Vagina (tissue), 2 donors: Measurements from ENCODE around the gene FRYL. TPM values are rescaled to one million over a fixed set of nuclear protein-coding genes. Genes with fewer than 3 reads are reported as not detected.
"Not testable (repeated sequence)": the region's sequence is repeated elsewhere in the genome, so short reads cannot be mapped to it uniquely, and the experiment has no call there.

Experiments used
- DNase-seq, 2 donors: peaks; one replicate each; pipeline ENCODE4 v3.0.0-alpha.2; 2017; ENCODE audit errors: extremely low spot score in 2 of 2
- H3K27ac ChIP-seq: fragments of 200-600 bp; sonication (generic); one replicate; pipeline ENCODE4 v1.5.1; 2019
- H3K27me3 ChIP-seq: fragments of 200-600 bp; sonication (generic); one replicate; pipeline ENCODE4 v1.5.1; 2019
- H3K36me3 ChIP-seq, 2 donors: fragments of 200-600 bp; sonication (generic); one replicate each; pipeline ENCODE4 v1.5.1; 2017 to 2019
- H3K4me1 ChIP-seq: fragments of 200-600 bp; sonication (generic); one replicate; pipeline ENCODE4 v1.5.1; 2019
- H3K4me3 ChIP-seq, 2 donors: fragments of 200-600 bp; sonication (generic); 1 replicate in 1 of 2; 2 replicates in 1 of 2; pipeline ENCODE4 v1.5.1; 2016 to 2019
- H3K9me3 ChIP-seq: fragments of 200-600 bp; sonication (generic); one replicate; pipeline ENCODE4 v1.5.1; 2019
- POLR2A ChIP-seq, 2 donors: fragments of 450-650 bp; IDR thresholded peaks; one replicate each; pipeline ENCODE4 v1.6.1; 2017; ENCODE audit warnings: antibody characterized with exemption in 2 of 2, mild to moderate bottlenecking in 2 of 2, moderate library complexity in 2 of 2
- POLR2AphosphoS5 ChIP-seq, 2 donors: sonication (generic); formaldehyde crosslinking; IDR thresholded peaks; one replicate each; pipeline ENCODE4 v1.9.0; 2017; ENCODE audit warnings: antibody characterized with exemption in 2 of 2, mild to moderate bottlenecking in 2 of 2, low read depth in 1 of 2; ENCODE audit not compliant: insufficient read depth in 1 of 2
- intact Hi-C: fragments of 100-400 bp; cut with DNase I; formaldehyde crosslinking; loops from one replicate; pipeline ENCODE4 v1.15.1; 2023
- total RNA-seq: library from RNA; depleted of rRNA; stranded (reverse); fragments of >200 nt; gene quantifications from one replicate; pipeline ENCODE4 v1.2.3, GENCODE V29; 2016
- TF ChIP-seq, protein P1 (sequence below), 3 experiments: fragments of 450-650 bp in 2 of 3; fragments of 200-600 bp in 1 of 3; sonication (generic) in 1 of 3; IDR thresholded peaks; one replicate each; pipeline ENCODE4 v1.5.1; 2017 to 2019; ENCODE audit warnings: antibody characterized with exemption in 3 of 3, mild to moderate bottlenecking in 2 of 3, moderate library complexity in 2 of 3

The FRYL gene
- total RNA-seq, 1 donor from 2014 or later = 51.8 TPM

DNA sequence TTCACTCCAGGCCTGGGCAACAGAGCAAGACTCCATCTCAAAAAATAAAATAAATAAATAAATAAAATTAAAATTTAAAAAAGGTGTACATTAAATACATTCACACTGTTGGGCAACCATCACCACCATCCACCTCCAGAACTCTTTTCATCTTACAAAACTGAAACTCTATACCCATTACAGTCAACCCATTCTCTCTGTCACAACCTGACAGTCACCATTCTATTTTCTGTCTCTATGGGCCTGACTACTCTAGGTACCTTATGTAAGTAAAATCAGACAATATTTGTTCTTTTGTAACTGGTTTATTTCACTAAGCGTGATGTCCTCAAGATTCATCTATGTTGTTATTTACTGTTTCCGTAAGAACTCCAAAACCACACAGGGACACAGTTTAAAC is 59.6 kb downstream of the FRYL start:
- H3K4me1 ChIP-seq = peaks cover 30% of the 10 kb centered on the region
- no peaks in the 10 kb centered on the region for H3K27me3 ChIP-seq
- TF ChIP-seq, protein P1, sequence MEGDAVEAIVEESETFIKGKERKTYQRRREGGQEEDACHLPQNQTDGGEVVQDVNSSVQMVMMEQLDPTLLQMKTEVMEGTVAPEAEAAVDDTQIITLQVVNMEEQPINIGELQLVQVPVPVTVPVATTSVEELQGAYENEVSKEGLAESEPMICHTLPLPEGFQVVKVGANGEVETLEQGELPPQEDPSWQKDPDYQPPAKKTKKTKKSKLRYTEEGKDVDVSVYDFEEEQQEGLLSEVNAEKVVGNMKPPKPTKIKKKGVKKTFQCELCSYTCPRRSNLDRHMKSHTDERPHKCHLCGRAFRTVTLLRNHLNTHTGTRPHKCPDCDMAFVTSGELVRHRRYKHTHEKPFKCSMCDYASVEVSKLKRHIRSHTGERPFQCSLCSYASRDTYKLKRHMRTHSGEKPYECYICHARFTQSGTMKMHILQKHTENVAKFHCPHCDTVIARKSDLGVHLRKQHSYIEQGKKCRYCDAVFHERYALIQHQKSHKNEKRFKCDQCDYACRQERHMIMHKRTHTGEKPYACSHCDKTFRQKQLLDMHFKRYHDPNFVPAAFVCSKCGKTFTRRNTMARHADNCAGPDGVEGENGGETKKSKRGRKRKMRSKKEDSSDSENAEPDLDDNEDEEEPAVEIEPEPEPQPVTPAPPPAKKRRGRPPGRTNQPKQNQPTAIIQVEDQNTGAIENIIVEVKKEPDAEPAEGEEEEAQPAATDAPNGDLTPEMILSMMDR (IDR thresholded peaks at IDR 0.05) = no peak
- TF ChIP-seq POLR2A (IDR thresholded peaks at IDR 0.05) (no peak), POLR2AphosphoS5 (IDR thresholded peaks at IDR 0.05; ENCODE audit: insufficient read depth in 1 of 2, low read depth in 1 of 2) (no peak)
- H3K36me3 ChIP-seq = no peaks in the 10 kb centered on the region
- DNase-seq = no peak
- H3K4me3 ChIP-seq = no peak overlapping the region
- no peaks in the 10 kb centered on the region for H3K9me3 ChIP-seq
- intact Hi-C loops = no loop called here
- no peak overlapping the region for H3K27ac ChIP-seq

DNA sequence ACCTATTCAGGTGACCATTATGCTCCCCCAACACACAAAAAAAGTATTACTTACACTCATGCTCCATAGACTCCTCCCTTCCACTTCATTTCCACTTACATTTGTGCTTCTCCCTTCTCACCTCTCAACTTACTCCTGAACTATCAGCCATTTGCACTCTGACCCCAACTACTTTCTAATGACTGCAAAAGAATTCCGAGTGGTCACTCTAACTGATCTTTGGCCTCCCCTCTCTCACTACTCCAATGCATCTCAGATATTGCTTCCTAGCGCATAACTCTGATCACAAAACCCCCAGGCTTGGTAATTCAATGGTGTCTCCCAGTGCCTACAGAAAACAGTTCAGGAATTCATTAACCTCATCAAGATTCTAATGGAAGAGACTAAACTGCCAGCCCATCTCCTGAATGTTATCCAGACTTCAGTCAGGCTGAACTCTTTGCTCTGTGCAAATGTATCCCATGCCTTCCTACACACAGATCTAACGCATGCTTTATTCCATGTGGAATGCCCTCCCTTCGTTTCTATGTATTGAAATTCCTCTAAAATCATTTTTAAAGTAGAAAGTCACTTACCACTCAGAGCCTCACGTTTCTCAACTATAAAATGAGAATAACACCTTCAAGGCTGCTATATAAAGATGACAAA is 61.1 kb downstream of the FRYL start:
- H3K27ac ChIP-seq = no peak overlapping the region
- DNase-seq = no peak

DNA sequence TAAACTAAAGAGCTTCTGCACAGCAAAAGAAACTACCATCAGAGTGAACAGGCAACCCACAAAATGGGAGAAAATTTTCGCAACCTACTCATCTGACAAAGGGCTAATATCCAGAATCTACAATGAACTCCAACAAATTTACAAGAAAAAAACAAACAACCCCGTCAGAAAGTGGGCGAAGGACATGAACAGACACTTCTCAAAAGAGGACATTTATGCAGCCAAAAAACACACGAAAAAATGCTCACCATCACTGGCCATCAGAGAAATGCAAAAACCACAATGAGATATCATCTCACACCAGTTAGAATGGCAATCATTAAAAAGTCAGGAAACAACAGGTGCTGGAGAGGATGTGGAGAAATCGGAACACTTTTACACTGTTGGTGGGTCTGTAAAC is 63.8 kb downstream of the FRYL start:
- H3K27me3 ChIP-seq, H3K4me1 ChIP-seq, H3K9me3 ChIP-seq, H3K36me3 ChIP-seq, H3K4me3 ChIP-seq, intact Hi-C loops, DNase-seq, H3K27ac ChIP-seq: not testable (repeated sequence)

More for the DNA sequence above, 61.1 kb downstream of the FRYL start:
- intact Hi-C loops = no loop called here
- no peaks in the 10 kb centered on the region for H3K9me3 ChIP-seq
- H3K4me3 ChIP-seq = no peak overlapping the region
- TF ChIP-seq POLR2A (IDR thresholded peaks at IDR 0.05) = no peak
- peaks cover 15% of the 10 kb centered on the region for H3K4me1 ChIP-seq
- no peaks in the 10 kb centered on the region for H3K27me3 ChIP-seq
- no peaks in the 10 kb centered on the region for H3K36me3 ChIP-seq

DNA sequence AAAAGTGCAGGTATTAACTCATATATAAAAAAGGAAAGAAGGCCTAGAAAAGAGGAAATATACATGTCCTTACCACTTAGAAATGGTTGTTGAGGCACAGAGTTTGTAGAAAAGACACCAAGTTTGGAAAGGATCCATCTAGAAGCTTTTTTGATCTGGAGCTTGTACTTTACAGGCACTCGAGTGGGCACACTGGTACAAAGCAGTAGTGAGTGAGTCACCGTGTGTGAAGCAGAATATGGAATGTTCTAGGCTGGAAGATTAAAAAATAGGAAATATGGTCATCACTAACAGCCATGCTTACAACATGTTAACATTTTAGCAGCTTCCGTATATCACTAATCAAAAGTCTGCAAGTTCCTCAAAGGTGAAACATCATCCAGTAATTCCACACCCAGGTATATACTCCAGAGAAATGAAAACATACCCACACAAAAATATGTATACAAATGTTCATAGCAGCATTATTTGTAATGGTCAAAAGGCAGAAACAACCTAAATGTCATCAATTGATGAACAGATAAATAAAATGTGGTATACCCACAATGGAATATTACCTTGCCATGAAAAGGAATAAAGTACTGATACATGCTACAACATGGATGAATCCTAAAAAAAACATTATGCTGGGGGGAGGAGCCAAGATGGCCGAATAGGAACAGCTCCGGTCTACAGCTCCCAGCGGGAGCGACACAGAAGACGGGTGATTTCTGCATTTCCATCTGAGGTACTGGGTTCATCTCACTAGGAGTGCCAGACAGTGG is 69.5 kb downstream of the FRYL start:
- intact Hi-C loops = no loop called here
- H3K4me3 ChIP-seq = no peak overlapping the region
- no peaks in the 10 kb centered on the region for H3K4me1 ChIP-seq
- H3K27me3 ChIP-seq = no peaks in the 10 kb centered on the region
- no peaks in the 10 kb centered on the region for H3K36me3 ChIP-seq
- TF ChIP-seq POLR2A (IDR thresholded peaks at IDR 0.05) = no peak
- TF ChIP-seq POLR2AphosphoS5 (IDR thresholded peaks at IDR 0.05; ENCODE audit: insufficient read depth in 1 of 2, low read depth in 1 of 2) = no peak
- TF ChIP-seq, protein P1 (IDR thresholded peaks at IDR 0.05) = no peak
- DNase-seq = no peak
- H3K27ac ChIP-seq = no peak overlapping the region
- no peaks in the 10 kb centered on the region for H3K9me3 ChIP-seq

DNA sequence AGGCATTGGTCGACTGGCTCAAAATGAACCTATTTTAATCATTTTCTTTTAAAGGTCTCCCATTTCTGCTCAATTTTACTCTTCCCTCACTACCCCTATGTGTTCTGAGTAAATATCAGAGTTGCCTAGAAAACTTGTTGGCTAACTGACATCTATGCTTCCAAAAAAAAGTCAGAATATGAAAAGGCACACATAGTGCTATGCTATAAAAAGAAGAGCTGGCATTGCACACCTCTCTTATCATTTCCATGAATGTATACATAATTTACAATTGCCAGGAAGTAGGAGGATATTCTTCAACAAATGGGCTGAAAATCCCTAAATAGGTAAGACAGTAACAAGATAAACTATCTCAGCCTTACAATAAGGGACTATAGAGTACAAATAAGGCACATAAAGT is 70.2 kb downstream of the FRYL start:
- Histone ChIP-seq H3K27ac (no peak overlapping the region), H3K36me3 (no peaks in the 10 kb centered on the region), H3K9me3 (no peaks in the 10 kb centered on the region), H3K4me3 (no peak overlapping the region), H3K4me1 (no peaks in the 10 kb centered on the region), H3K27me3 (no peaks in the 10 kb centered on the region)
- TF ChIP-seq, protein P1 (IDR thresholded peaks at IDR 0.05) = no peak
- no peak for TF ChIP-seq POLR2AphosphoS5 (IDR thresholded peaks at IDR 0.05; ENCODE audit: insufficient read depth in 1 of 2, low read depth in 1 of 2)
- TF ChIP-seq POLR2A (IDR thresholded peaks at IDR 0.05) = no peak
- intact Hi-C loops = no loop called here
- no peak for DNase-seq

DNA sequence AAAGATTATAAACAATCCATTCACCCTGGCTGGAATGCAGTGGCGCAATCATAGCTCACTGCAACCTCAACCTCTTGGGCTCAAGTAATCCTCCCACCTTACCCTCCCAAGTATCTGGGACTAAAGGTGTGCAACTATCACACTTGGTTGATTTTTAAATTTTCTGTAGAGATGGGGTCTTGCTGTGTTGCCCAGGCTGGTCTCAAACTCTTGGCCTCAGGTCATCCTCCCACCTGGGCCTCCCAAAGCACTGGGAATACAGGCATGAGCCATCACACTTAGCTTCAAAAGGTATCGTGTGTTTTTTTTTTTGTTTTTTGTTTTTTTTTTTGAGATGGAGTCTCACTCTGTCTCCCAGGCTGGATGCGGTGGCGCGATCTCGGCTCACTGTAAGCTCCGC is 71.5 kb downstream of the FRYL start:
- DNase-seq = no peak
- intact Hi-C loops = no loop called here
- H3K4me1 ChIP-seq = no peaks in the 10 kb centered on the region
- TF ChIP-seq, protein P1 (IDR thresholded peaks at IDR 0.05) = no peak
- no peak for TF ChIP-seq POLR2A (IDR thresholded peaks at IDR 0.05)
- TF ChIP-seq POLR2AphosphoS5 (IDR thresholded peaks at IDR 0.05; ENCODE audit: insufficient read depth in 1 of 2, low read depth in 1 of 2) = no peak
- H3K27me3 ChIP-seq = no peaks in the 10 kb centered on the region
- no peak overlapping the region for H3K27ac ChIP-seq
- H3K9me3 ChIP-seq = no peaks in the 10 kb centered on the region
- H3K4me3 ChIP-seq = no peak overlapping the region
- H3K36me3 ChIP-seq = no peaks in the 10 kb centered on the region
